ENCODE results near the gene GALNTL6.

DNA sequence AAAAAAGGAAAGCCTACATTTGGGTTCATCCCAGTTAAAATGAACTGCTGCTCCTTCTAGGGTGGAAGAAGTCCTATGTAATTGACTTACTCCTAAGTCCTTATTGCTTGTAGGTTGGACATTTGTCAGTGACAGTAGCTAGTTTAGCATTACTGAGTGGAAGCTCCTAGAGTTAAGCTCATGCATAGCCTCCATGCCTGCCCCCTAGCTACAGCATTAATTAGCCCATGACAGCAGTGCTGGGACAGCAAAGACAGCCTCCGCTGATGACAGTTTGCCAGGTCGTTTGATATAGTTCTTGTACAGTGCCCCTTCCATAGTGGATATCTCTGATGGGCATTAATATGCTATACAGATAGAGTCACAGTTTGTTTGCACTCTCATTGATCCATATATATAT lies 18.7 kb upstream of the GALNTL6 start:
- TF ChIP-seq, protein P1, sequence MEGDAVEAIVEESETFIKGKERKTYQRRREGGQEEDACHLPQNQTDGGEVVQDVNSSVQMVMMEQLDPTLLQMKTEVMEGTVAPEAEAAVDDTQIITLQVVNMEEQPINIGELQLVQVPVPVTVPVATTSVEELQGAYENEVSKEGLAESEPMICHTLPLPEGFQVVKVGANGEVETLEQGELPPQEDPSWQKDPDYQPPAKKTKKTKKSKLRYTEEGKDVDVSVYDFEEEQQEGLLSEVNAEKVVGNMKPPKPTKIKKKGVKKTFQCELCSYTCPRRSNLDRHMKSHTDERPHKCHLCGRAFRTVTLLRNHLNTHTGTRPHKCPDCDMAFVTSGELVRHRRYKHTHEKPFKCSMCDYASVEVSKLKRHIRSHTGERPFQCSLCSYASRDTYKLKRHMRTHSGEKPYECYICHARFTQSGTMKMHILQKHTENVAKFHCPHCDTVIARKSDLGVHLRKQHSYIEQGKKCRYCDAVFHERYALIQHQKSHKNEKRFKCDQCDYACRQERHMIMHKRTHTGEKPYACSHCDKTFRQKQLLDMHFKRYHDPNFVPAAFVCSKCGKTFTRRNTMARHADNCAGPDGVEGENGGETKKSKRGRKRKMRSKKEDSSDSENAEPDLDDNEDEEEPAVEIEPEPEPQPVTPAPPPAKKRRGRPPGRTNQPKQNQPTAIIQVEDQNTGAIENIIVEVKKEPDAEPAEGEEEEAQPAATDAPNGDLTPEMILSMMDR (IDR thresholded peaks at IDR 0.05) = no peak
- no peak for TF ChIP-seq POLR2A (IDR thresholded peaks at IDR 0.05)

Measured in Peyer's patch (tissue), 4 donors.